ENCODE data around the gene UAP1L1.

Gene UAP1L1

DNA sequence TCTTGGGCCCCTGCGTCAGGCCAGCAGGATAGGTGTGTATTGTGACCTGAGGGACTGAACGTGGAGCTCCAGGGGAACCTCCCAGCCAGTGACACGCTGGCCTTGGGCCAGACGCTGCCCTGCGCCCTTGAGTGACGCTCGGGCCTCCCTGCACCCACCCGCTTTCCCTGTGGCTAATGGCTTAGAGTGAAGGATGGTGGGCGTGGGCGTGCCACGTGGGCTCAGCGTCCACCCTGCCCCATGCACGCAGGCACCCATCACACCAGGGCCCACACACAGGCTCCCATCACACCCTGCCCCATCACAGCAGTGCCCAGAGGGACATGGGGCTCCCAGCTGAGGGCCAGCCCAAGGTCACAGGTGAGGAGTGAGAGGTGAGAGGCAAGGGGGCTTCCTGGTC lies 40.3 kb upstream of the UAP1L1 start:
- no peak overlapping the region for H2AFZ ChIP-seq (ENCODE audit: low read length)
- no peaks in the 10 kb centered on the region for H3K36me3 ChIP-seq (ENCODE audit: insufficient read depth, low read length)
- H3K4me3 ChIP-seq (ENCODE audit: low read depth, low read length, poor library complexity, severe bottlenecking) = no peak overlapping the region
- H3K9me2 ChIP-seq (ENCODE audit: low read depth, low read length) = no peaks in the 10 kb centered on the region
- no peak overlapping the region for H3K4me2 ChIP-seq (ENCODE audit: low read length)
- H3K27me3 ChIP-seq (ENCODE audit: insufficient read depth, low read length) = peaks cover 11% of the 10 kb centered on the region; the same call in 1 of the 2 replicates
- no peaks in the 10 kb centered on the region for H3K4me1 ChIP-seq (ENCODE audit: insufficient read depth, low read length, severe bottlenecking)
- H4K20me1 ChIP-seq (ENCODE audit: insufficient read depth, low read length) = no peaks in the 10 kb centered on the region
- H3K79me2 ChIP-seq (ENCODE audit: insufficient read depth, low read length) = no peaks in the 10 kb centered on the region
- TF ChIP-seq EZH2 (IDR thresholded peaks at IDR 0.05; ENCODE audit: borderline replicate concordance, low read length) = no peak
- TF ChIP-seq, protein P1, sequence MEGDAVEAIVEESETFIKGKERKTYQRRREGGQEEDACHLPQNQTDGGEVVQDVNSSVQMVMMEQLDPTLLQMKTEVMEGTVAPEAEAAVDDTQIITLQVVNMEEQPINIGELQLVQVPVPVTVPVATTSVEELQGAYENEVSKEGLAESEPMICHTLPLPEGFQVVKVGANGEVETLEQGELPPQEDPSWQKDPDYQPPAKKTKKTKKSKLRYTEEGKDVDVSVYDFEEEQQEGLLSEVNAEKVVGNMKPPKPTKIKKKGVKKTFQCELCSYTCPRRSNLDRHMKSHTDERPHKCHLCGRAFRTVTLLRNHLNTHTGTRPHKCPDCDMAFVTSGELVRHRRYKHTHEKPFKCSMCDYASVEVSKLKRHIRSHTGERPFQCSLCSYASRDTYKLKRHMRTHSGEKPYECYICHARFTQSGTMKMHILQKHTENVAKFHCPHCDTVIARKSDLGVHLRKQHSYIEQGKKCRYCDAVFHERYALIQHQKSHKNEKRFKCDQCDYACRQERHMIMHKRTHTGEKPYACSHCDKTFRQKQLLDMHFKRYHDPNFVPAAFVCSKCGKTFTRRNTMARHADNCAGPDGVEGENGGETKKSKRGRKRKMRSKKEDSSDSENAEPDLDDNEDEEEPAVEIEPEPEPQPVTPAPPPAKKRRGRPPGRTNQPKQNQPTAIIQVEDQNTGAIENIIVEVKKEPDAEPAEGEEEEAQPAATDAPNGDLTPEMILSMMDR (IDR thresholded peaks at IDR 0.05; ENCODE audit: low read length) = no peak
- H3F3A ChIP-seq (ENCODE audit: insufficient read depth, low read length) = no peaks in the 10 kb centered on the region
- H3K9me3 ChIP-seq (ENCODE audit: low read length) = no peaks in the 10 kb centered on the region
- H3K27ac ChIP-seq (ENCODE audit: low read depth, low read length, poor library complexity, severe bottlenecking) = no peak overlapping the region
- no peak overlapping the region for H3K9ac ChIP-seq (ENCODE audit: low read length)

DNA sequence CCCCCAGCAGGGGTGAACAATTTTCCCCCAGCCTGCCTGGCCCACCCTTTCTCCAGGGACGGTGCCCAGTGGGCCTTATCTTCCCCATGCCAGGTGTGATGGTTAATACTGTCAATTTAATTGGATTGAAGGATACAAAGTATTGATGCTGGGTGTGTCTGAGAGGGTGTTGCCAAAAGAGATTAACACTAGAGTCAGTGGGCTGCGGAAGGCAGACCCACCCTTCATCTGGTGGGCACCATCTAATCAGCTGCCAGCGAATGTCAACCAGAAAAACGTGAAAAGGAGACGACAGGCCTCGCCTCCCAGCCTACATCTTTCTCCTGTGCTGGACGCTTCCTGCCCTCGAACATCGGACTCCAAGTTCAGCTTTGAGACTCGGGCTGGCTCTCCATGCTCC lies 39.8 kb upstream of the UAP1L1 start:
- Histone ChIP-seq H3K79me2 (ENCODE audit: insufficient read depth, low read length) (no peaks in the 10 kb centered on the region), H3K4me2 (ENCODE audit: low read length) (no peak overlapping the region), H3K9me3 (ENCODE audit: low read length) (no peaks in the 10 kb centered on the region), H3K36me3 (ENCODE audit: insufficient read depth, low read length) (no peaks in the 10 kb centered on the region), H3F3A (ENCODE audit: insufficient read depth, low read length) (no peaks in the 10 kb centered on the region), H3K9ac (ENCODE audit: low read length) (no peak overlapping the region), H4K20me1 (ENCODE audit: insufficient read depth, low read length) (no peaks in the 10 kb centered on the region), H3K4me1 (ENCODE audit: insufficient read depth, low read length, severe bottlenecking) (no peaks in the 10 kb centered on the region), H2AFZ (ENCODE audit: low read length) (no peak overlapping the region), H3K4me3 (ENCODE audit: low read depth, low read length, poor library complexity, severe bottlenecking) (no peak overlapping the region), H3K27me3 (ENCODE audit: insufficient read depth, low read length) (peaks cover 11% of the 10 kb centered on the region; the same call in 1 of the 2 replicates), H3K9me2 (ENCODE audit: low read depth, low read length) (no peaks in the 10 kb centered on the region), H3K27ac (ENCODE audit: low read depth, low read length, poor library complexity, severe bottlenecking) (no peak overlapping the region)
- TF ChIP-seq EZH2 (IDR thresholded peaks at IDR 0.05; ENCODE audit: borderline replicate concordance, low read length) = no peak
- TF ChIP-seq, protein P1 (IDR thresholded peaks at IDR 0.05; ENCODE audit: low read length) = no peak

DNA sequence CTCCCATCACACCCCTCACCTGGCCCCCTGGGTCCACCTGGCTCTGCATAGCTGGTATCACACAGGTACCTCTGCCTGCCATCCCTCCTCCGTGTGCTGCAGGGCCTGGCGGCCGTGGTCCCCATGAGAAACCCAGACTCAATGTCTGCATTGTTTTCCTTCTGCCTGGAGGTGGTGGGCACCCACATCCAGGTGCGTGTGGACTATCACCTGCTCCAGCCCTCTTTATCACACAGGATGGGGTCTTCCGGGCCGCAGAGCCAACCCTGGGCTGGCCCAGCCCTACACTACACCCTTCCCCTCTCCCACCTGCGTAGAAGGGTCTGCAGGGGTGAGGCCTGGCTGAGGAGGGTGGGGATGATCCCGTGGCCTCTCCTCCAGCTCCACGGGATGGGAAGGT lies 38.4 kb upstream of the UAP1L1 start:
- H3K36me3 ChIP-seq (ENCODE audit: insufficient read depth, low read length) = no peaks in the 10 kb centered on the region
- no peaks in the 10 kb centered on the region for H3K4me1 ChIP-seq (ENCODE audit: insufficient read depth, low read length, severe bottlenecking)
- no peak for TF ChIP-seq EZH2 (IDR thresholded peaks at IDR 0.05; ENCODE audit: borderline replicate concordance, low read length)
- TF ChIP-seq, protein P1 (IDR thresholded peaks at IDR 0.05; ENCODE audit: low read length) = no peak
- H3F3A ChIP-seq (ENCODE audit: insufficient read depth, low read length) = no peaks in the 10 kb centered on the region
- no peak overlapping the region for H3K4me3 ChIP-seq (ENCODE audit: low read depth, low read length, poor library complexity, severe bottlenecking)
- H3K27me3 ChIP-seq (ENCODE audit: insufficient read depth, low read length) = peaks cover 16% of the 10 kb centered on the region; the same call in 1 of the 2 replicates
- H3K4me2 ChIP-seq (ENCODE audit: low read length) = no peak overlapping the region
- H3K9me3 ChIP-seq (ENCODE audit: low read length) = no peaks in the 10 kb centered on the region
- no peak overlapping the region for H3K9ac ChIP-seq (ENCODE audit: low read length)
- no peak overlapping the region for H3K27ac ChIP-seq (ENCODE audit: low read depth, low read length, poor library complexity, severe bottlenecking)
- H3K9me2 ChIP-seq (ENCODE audit: low read depth, low read length) = no peaks in the 10 kb centered on the region
- no peaks in the 10 kb centered on the region for H3K79me2 ChIP-seq (ENCODE audit: insufficient read depth, low read length)
- H4K20me1 ChIP-seq (ENCODE audit: insufficient read depth, low read length) = no peaks in the 10 kb centered on the region
- no peak overlapping the region for H2AFZ ChIP-seq (ENCODE audit: low read length)
